K562 (cell line): ENCODE results near the gene ATOH8.

Experiments used
- CREB1 ChIP-seq, 2 experiments: sonication (generic) in 1 of 2; formaldehyde crosslinking in 1 of 2; IDR thresholded peaks; 2 replicates each; pipeline versions ENCODE4 v1.6.1 to v1.8.0; 2012 to 2022; ENCODE audit warnings: inconsistent platforms in 1 of 2, mild to moderate bottlenecking in 1 of 2, missing genetic modification reagents in 1 of 2, moderate library complexity in 1 of 2
- CTCF ChIP-seq, 3 experiments: IDR thresholded peaks in 2 of 3; conservative IDR thresholded peaks in 1 of 3; 2 replicates each; pipeline ENCODE4 v1.5.1; 2011 to 2012; ENCODE audit warnings: low read length in 3 of 3, mild to moderate bottlenecking in 3 of 3, control low read depth in 2 of 3, improper control_type of control experiment in 1 of 3, inconsistent platforms in 1 of 3, low read depth in 1 of 3, mixed read lengths in 1 of 3, moderate library complexity in 1 of 3; ENCODE audit not compliant: insufficient read depth in 2 of 3
- E2F8 ChIP-seq: fragments of 450-650 bp; IDR thresholded peaks from 2 replicates; pipeline ENCODE4 v1.7.1; 2018; ENCODE audit warnings: mild to moderate bottlenecking, low read depth; ENCODE audit not compliant: partially characterized antibody
- EGR1 ChIP-seq: fragments of 450-650 bp; conservative IDR thresholded peaks from 2 replicates; pipeline ENCODE4 v1.6.1; 2017; ENCODE audit warnings: mild to moderate bottlenecking
- FOXK1 ChIP-seq: sonication (generic); formaldehyde crosslinking; IDR thresholded peaks from 2 replicates; pipeline ENCODE4 v1.8.0; 2022; ENCODE audit warnings: missing genetic modification reagents, mild to moderate bottlenecking, borderline replicate concordance
- KDM1A ChIP-seq, 2 experiments: fragments of 450-650 bp; IDR thresholded peaks; 2 replicates each; pipeline ENCODE4 v1.6.1; 2016; ENCODE audit warnings: mild to moderate bottlenecking in 2 of 2
- MAFF ChIP-seq: IDR thresholded peaks from 2 replicates; pipeline ENCODE4 v1.6.1; 2012; ENCODE audit warnings: low read length, improper control_type of control experiment
- NR1H2 ChIP-seq: sonication (generic); formaldehyde crosslinking; IDR thresholded peaks from 2 replicates; pipeline ENCODE4 v1.4.0; 2020; ENCODE audit warnings: mild to moderate bottlenecking, missing genetic modification reagents
- RAD51 ChIP-seq: fragments of 450-650 bp; IDR thresholded peaks from 2 replicates; pipeline ENCODE4 v1.7.1; 2016; ENCODE audit warnings: low read depth, mild to moderate bottlenecking, borderline replicate concordance
- SNRNP70 ChIP-seq: fragments of 200-400 bp; formaldehyde crosslinking; optimal IDR thresholded peaks from 2 replicates; pipeline ENCODE3; 2017; ENCODE audit warnings: low read depth, low read length

- TF ChIP-seq NR1H2 (CRISPR knock-in tag) (no peak), EGR1 (no peak), RAD51 (no peak), CTCF (IDR thresholded peaks at IDR 0.05 in 2 of 3, conservative IDR thresholded peaks at IDR 0.05 in 1 of 3; ENCODE audit: insufficient read depth in 2 of 3, low read depth in 1 of 3, low read length in 3 of 3) (no peak), CREB1 (IDR thresholded peaks at IDR 0.05) (no peak), CREB1 (CRISPR knock-in tag; IDR thresholded peaks at IDR 0.05) (no peak), SNRNP70 (no peak), FOXK1 (no peak), KDM1A (IDR thresholded peaks at IDR 0.05) (no peak), E2F8 (no peak), MAFF (no peak)
These were observed 38.1 kb downstream of the ATOH8 start for GRCh38 chr2:85791704-85792565.
